GM10847 (cell line): Measurements from ENCODE around the gene OPRL1.
A peak's percentile ranks its signal among the peaks of the same experiment; 100 is the strongest.

Source experiments
- POLR2A ChIP-seq: IDR thresholded peaks from 2 replicates; pipeline ENCODE4 v1.6.1; 2011; ENCODE audit not compliant: insufficient read length; ENCODE audit errors: extremely low read depth

OPRL1 gene

DNA sequence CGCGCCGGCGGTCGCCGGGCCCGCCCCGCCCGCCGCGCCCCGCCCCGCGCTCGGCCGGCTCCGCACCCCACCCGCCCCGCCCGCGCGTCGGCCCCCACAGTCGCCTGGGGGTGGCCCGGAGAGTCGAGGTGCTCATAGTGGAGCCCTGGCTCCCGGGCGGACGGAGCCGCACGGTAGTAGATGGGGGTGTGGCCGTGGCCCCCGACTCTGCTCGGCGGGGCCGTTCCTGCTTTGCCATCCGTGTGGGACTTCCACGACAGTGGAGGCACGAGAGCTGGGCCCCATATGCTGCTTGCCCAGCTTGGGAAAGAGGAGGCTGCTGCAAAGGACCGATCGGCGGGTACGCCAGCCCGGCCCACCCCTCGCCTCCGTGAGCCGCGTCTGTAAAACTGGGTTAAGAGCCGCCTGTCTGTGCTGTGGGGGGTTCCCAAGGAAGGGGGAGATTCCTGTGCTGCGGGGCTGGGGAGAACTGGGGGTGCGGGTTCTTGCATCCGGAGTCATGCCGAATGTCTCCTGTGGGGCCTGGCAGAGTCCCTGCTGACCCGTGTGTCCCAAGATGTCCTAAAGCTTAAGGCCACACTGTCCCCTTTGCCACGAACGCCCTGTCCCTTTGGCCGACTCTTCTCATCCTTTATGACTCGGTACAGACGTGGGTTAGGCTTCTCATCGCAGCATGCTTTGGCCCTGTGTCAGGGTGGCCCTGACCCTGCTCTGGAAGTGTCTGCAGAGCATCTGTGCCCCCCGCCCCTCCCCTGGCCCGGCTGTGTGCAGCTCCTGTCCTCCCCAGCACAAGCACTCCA, at the start of gene OPRL1:
TSS of gene OPRL1 (plus strand) at position 70 of the 800 bp plus-strand sequence. CDS start 12,639 bp downstream, outside the sequence.
- TF ChIP-seq POLR2A = peak; percentile 5

DNA sequence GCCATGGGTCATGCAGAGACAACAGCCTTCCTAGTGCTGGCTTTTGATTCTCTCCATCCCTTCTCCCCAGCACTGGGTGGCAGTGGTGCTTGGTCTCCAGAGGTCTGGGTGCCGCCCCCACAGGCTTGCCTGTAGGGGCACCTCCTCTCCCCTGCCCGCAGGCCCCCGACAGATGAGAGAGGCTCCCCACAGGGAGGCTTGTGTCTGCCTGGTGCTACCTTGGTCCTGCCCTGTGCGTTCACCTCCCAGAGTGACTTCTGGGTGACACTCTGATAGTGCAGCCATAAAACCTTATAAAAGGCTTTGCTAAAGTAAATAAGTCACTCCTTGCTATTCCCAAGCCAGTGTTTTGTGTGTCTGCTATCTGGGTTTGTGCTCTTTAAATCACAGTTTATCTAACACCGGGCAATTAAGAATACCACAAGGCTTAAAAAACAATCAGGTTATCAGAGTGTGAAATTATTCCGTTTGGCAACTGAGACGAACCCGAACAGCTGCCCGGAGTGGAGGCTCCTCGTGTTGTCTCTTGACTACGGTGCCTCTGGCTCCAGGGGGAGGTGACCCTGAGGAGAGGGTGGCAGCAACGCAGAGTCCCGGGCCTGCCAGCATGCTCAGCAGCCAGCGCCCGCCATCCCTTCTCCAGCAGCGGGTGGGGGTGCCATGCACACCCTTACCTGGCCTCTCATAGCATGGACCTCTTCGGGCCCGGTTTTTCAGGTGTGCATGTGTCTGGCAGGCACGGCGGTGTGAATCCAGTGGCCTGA, 49.3 kb upstream of the OPRL1 start:
- TF ChIP-seq POLR2A = no peak

DNA sequence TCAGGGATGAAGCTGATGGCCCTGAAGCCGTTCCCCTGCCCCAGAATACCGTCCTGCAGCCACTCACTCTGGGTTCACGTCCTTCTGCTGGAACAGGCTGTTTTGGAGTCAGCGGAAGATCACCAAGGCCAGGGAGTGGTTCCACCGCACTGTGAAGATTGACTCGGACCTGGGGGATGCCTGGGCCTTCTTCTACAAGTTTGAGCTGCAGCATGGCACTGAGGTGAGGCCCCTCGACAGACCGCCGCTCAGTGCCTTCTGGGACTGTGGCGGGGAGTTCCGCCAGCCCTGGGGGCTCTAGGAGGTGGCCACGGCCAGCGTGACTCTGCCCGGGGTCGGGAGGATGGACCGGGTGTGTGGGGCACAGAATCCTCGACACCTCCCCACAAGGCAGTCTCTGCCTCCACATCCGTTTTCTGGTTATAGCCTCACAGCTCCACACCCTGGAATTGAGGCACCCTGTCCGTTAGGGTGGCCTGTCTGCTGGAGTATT, 48.0 kb upstream of the OPRL1 start:
- TF ChIP-seq POLR2A = no peak

DNA sequence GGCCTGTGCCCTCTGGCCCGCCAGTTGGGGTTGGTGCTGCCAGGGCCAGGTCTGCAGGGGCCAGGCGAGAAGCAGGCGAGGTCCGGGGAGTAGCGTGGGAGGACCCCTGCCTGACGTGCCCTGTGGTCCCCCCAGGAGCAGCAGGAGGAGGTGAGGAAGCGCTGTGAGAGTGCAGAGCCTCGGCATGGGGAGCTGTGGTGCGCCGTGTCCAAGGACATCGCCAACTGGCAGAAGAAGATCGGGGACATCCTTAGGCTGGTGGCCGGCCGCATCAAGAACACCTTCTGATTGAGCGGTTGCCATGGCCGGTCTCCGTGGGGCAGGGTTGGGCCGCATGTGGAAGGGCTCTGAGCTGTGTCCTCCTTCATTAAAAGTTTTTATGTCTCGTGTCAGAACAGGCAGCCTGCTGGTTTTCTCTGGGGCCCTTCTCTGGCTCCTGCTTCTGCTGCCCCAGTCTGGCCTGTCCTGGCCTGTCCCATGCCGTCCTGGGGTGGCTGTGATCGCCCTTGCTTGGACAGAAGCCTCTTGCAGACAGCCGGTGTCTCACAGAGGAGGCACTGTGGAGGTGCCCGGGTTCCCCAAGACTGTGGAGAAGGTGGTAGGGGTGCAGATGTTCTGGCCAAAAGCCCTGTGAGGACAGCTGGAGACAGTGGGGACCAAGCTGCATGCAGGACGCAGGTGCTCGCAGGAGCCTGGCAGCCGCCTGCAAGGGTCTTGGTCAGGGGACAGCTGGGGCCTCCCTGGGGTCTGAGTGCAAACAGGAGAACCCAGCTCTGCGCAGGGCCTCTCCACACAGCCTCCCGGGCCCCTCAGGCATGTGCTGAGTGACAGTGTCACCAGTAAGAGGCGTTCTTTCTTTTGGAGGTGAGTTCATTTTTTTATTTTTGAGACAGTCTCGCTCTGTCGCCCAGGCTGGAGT, 46.9 kb upstream of the OPRL1 start:
- no peak for TF ChIP-seq POLR2A

DNA sequence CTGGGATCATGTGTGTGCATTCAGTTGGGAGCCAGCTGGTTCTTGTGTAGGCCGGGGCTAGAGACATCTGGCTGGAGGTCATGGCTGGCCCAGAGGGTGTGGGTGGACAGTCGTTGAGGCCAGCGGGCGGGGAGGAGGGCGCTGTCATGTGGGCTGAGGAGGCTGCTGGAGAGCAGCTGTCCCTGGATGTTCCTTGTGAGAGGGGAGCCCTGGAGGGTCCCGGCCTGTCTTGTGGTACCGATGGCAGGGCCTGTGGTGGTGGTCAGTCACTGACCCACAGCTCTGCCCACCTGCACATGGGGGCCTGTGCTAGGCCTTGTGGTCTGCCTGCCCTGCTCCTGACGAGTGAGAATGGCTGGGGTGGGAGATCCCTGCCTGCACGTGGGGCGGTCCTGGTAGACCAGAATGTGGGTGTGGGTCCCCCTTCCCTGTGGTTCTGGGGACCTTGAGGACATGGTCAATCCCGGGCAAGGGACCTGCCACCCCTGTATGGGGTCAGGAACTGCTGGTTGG, 45.8 kb upstream of the OPRL1 start:
- TF ChIP-seq POLR2A = no peak

DNA sequence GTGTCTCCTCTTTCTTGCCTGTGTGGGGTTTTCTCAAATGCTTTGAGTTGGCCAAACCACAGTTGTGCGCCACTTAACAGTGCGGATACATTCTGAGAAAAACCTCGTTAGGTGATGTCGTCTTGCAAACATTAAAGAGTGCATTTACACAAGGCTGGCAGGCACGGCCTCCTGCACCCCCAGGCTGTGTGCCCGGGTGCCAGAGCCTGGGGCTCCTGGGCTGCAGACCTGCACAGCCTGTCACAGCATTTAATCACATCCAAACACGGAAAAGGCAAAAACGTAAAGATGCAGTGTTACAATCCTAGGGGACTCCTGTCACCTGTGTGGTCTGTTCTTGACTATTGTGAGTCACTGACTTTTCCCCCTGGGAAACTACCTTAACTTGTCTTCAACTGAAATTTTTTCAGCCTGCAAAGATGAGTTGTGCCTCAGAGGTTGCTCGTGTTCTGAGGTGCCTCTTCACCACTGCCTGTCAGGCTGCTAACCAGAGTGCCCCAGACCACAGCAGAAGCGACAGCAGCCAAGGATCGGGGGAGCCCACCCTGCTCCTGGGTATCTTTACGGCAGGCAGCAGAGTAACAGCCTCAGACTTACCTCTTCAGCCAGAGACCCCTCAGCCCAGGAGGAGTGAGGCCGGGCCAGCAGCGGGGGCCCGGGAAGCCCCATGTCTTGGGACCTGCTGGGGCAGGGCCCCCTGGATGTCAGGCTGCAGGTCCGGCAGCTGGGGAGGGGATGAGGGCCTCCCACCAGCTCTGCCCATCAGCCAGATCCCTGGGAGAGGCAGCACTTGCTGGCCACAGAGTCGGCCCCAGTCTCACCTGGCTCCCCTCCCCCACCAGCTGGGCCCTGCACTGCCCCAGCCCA, 44.6 kb upstream of the OPRL1 start:
- TF ChIP-seq POLR2A = no peak

DNA sequence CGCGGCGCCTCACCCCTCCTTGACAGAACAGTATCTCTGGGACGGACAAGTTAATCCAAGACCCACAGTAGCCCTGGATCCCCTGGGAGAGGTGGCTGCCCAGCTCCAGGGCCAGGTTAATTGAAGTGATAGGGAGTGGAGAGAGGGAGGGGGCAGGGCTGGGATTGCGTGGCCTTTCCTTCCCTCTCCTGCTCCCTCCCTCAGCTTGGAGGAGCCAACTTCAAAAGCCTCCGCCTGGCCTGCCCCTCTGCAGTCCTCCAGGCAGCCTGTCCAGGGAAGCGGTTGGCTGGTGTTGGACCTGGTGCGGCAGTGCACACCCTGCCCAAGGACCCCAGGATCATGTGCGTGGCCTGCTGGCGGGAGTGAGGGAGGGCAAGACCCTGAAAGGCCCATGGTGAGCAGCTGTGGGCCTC, 43.9 kb upstream of the OPRL1 start, which contains the start of gene C20orf204:
TSS of gene C20orf204 (plus strand) at position 250 of the 413 bp plus-strand sequence. CDS start at position 392, 142 bp downstream.
- no peak for TF ChIP-seq POLR2A

DNA sequence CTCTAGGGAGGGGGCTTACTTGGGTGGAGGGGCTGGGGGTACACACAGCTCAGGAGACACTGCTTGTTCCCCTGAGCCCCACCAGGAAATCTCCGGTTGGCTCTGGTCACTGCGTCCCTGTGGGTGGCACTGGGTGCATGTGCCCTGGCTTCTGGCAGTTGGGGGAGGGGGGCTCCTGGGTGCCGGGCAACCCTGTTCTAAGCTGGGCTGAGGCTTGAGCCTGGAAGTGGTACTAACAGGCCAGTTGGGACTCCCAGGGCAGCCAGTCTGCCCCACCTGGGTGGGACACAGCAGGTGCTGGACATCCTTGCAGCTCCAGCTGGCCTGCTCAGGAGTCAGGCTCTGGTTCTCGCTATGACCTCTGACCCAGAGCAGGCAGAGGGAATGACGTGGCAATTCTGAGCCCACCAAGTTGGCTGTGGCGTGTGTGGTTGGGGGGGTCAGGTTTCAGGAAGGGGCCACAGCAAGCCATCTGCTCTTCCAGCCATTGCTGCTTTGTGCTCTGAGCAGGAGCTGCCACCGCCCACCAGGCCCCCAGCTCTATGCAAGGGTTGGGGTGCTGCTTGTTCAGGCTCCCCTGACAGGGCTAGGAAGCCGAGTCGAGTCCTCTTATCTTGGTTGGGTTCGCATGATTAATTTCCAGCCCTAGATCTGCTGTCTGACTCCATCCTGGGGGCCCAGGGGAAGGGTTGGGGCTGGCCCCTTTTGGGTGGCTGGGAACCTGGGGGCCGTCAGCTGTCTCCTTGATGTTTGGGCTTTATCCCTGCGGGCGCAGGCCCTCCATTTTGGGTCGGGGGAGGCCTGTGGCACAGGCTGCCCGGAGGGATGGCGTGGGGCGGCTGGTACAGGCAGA, 43.3 kb upstream of the OPRL1 start:
- no peak for TF ChIP-seq POLR2A

DNA sequence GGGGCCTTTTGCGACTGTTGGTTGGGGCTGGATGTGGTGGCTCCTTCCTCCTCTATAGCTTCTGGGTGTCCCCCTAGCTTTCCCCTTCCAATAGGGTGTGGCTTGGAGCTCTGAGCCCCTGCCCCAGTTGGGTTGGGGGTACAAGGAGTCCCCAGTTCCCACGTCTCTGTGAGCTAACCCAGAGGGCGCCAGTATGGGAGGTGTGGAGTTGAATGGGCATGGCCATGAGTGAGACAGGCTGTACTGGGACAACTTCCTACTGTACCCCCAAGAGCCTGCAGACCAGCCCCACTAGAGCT, 42.7 kb upstream of the OPRL1 start:
- no peak for TF ChIP-seq POLR2A

DNA sequence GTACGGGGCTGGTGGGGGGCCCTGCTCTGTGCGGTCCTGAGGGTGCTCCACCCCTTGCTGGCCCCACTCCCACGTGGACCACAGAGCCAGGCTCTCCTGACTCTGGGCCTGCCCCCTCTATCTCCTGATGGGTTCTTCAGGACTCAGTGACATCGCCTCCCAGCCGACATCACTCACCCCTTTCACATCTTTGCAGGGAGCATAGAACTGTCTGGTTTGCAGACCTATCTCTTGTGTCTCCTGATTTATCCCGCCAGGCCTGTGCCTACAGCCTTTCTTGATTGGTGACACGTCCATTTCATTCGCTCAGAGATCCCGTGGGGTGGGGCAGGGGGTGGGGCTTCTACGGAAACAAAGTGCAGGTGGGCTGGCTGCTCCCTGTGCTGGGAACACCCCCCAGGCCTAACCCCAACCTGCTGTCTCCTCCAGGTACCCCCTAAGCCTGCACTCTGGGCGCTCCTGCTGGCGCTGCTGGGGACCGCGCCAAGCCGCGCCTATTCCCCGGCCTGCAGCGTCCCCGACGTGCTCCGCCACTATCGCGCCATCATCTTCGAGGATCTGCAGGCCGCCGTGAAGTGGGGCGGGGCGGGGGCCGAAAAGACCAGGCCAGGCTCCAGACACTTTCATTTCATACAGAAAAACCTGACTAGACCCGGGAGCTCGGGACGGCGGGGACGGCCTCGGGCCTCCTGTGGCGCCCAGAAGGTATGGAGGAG, 42.2 kb upstream of the OPRL1 start:
- TF ChIP-seq POLR2A = no peak

DNA sequence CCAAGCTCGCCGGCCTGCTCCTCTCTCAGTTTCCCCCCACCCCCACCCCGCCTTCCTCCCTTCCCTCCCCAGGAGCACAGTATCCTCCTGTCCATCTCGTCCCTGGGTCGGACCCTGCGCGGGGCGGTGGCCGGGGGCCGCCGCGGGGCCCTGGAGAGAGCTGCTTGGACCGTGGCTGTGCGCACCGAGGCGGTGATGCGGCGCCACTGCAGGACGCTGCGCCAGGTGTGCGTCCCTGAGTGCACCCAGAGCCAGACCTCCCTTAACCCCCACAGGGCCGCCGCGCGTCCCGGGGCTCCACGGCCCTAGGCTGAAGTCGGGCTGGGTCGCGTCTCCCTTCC, 41.7 kb upstream of the OPRL1 start:
- no peak for TF ChIP-seq POLR2A

DNA sequence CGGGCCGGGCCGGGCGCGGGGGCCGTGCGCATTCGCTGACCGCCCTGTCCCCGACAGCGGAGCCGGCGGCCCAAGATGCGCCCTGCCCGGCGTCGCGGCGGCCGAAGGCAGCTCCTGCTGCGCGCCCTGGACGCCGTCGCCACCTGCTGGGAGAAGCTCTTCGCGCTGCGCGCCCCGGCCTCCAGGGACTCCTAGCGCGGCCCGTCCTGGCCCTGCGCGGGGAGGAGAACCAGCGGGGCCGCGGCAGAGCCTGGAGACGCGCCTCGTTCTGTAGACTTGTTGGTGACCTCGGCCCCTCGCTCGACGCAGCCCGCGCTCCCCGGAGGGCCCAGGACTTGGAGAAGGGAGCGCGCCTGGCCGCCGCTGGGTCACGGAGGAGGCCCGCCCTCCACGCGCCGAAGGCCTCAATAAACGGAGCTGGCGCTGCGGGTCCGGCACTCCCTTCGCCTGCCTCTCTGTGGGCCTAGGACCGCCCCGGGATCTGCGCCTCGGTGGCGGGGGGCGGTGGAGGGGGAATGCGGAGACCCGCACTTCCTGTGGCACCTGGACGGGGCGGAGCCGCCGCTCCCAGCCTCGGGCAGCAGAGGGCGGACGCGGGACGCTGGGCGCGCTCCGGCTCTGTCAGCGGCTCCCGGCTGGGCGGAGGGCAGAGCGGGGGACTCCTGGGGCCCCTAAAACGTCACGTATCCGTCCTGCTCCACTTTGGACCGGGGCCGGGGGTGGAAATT, 41.2 kb upstream of the OPRL1 start:
- no peak for TF ChIP-seq POLR2A
